Hematopoietic multipotent progenitor cell treated with erythropoietin and hydrocortisone succinate and interleukin-3 and kit ligand, for 6 days (in vitro differentiated cells): Measurements from ENCODE around the gene TBX3.
"Not testable (repeated sequence)": the region's sequence is repeated elsewhere in the genome, so short reads cannot be mapped to it uniquely, and the experiment has no call there.

Source experiments
- DNase-seq: peaks from one replicate; pipeline ENCODE4 v3.0.0-alpha.2; 2015

TBX3 gene

DNA sequence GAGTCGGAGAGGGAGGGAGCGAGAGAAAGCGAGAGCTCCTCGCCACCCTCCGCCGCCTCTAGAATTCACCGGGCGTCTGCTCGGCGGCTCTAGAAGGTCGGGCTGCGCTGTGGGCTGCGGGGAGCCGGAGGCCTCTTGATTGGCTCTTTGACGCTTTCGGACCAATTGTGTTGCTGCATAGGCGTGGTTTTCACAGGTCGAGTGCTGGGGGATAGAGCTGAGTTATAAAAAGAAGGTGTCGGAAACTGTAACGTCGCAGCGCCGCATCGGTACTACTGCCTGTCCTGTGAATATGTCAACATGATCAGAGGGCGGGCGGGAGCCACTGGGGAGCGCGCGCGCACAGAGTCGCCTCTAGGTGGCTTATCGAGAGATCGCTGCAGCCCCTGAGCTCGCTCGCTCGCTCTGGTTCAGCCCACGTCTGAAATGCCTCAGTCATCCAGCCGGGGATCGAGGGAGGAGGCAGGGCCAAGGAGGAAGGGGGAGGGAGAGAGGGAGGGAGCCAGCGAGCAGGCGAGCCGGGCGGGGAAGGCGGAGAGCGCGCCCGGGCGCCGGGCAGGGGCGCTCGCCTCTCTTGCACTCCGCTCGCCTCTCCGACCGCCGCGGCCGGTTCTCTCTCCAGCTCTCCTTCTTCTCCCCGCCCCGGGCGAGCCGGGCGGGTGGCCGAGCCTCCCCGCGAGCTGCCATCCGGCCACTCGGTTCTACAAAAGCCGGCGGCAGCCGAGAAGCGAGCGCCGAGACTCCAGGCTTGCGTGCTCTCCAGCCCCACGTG is at the start of gene TBX3:
Gene TBX3 (minus strand): TSS at position 78 of the 772 bp plus-strand sequence. CDS start 975 bp downstream, outside the sequence.
- DNase-seq = peak; percentile 74

DNA sequence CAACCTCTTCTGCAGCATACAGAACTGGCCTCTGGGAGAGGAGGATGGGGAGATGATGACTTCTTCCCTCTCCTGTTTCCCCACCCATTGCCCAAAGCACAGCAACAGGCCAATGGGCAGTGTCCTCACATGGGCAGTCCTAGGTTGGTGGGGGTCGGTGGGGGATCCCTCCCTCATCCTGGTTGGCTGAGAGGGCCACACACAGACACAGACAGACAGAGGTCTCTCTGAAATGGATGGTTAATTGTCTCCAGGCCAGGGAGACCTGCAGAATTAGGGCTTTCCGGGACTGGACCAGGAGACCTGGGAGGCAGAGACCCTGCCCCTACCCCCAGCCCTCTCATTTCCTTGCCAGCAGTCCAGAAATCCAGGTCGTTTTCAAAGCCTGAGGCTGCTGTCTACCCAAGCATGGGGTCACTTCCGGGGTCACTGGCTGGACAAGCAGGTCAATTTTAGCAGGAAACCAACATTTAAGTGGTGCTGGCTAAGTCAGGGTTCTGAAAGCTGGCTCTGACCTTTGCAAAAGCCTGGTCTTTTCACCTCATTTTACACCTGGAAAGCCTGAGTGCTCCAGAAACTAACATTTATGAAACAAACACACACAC is 48.6 kb upstream of the TBX3 start:
- no peak for DNase-seq

DNA sequence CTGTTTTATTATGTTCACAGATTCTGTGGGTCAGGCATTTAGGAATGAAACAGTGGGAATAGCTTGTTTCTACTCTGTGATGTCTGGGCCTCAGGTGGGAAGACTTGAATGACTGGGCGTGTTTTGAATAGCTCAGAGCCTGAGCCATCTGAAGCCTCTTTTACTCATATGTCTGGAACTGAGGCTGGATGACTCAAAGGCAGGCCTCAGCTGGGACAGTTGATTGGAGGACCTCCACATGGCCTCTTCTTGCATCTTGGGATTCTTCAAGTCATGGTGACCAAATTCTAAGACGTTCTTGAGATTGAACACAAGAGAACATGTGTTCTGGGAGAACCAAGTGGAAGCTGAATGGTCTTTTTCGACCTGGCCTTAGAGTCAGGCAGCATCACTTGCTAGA is 45.8 kb upstream of the TBX3 start:
- no peak for DNase-seq

DNA sequence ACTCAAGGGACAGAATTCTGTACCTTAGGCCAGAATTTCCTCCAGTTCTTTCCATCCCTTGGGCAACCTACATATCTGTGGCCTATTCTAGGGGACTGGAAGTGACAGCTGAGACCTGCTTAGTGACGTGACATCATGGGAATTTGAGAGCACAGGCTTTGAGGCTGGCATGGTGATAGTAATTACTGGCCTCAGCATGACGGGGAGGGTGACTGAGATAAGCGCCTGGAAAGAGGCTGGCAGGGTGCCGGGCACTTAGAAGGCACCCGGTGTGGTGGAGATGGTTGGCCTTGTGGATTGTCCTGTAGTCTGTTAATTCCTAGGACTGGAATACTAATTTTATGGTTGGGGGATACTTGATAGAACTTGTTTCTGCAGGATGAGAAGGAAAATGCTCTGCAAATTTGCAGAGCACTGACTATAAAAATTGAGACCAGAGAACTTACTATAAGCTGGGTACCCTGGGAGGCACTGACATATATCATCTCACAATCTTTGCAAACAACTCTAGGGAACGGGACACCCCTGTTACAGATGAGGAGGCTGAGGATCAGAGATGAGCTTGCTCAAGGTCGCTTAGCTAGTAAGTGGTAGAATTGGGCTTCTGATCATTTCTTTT is 42.2 kb upstream of the TBX3 start:
- DNase-seq = no peak

DNA sequence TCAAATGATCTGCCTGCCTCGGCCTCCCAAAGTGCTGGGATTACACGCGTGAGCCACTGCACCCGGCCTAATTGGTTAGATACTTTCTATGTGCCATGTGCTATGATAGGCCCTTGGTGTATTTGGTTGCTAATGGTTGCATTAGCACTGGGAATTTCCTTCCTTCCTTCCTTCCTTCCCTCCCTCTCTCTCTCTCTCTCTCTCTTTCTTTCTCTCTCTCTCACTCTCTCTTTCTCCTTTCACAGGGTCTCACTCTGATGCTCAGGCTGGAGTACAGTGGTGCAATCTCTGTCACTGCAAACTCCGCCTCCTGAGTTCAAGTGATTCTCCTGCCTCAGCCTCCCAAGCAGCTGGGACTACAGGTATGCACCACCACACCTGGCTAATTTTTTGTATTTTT is 38.2 kb upstream of the TBX3 start:
- not testable (repeated sequence) for DNase-seq

DNA sequence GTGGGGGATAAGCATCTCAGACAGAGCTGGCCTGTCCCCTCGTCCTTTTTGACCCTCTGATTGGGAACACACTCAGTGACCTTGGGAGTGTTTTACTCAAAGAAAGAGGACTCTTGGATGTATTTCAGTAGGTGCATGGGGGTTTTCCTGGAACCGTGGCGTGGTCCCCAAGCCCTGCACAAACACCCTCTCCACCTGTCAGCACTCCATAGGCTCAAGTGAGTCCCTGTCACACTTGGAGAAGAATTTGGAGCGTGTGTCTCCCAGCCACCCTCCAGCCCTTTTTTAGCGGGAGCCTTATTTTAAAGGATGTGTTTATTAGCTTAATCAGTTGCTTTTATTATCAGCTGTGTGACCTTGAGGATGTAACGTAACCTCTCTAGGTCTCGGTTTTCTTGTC is 37.3 kb upstream of the TBX3 start:
- DNase-seq = no peak

DNA sequence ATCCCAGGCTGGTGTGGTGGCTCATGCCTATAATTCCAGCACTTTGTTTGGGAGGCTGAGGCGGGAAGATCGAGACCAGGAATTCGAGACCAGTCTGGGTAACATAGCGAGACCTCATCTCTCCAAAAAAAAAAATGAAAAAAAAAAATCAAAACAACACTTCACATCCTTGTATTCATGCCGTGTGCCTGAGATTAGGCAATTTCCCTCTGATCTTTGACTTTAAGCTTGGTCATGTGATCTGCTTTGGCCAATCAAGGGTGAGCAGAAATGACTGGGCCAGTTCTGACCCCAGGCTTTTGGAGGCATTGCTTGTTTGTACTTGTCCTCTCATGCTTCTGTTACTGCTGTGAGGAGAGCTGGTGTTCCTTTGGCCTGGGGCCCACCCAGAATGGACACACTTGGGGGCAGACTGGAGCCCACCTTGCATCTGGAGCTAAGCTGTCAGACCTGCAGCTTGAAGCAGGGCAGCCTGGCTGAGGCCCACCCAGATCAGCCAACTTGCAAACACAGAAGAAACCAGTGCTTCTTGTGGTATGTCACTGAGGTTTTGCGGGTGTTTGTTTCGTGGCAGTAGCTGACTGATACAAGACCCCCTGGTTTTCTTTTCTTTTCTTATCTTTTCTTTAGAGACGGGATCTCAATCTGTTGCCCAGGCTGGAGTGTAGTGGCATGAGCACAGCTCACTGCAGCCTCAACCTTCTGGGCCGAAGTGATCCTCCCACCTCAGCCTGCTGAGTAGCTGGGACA is 29.7 kb upstream of the TBX3 start:
- DNase-seq = no peak

DNA sequence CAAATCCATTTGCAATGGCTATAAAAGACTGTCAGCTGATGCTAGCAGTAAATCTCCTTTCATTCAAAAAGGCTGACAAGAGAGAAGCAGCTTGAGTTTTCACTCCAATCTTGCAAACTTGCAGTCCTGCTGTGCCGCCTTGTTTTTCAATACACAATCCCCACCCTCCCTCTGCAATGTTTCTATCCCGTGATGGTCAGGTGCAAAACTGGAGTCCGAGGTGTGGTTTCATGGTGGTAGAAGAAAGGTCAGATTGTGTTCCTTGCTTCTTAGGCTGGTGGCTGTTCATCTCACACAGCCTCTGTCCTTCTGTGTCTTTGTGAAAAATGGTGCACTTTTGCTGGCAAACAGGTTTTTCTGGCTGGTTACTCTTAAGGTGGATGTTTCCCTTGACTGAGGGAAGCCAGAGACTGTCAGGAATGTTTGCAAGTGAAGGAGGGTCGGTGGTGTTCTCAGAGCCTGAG is 27.7 kb upstream of the TBX3 start:
- DNase-seq = no peak

DNA sequence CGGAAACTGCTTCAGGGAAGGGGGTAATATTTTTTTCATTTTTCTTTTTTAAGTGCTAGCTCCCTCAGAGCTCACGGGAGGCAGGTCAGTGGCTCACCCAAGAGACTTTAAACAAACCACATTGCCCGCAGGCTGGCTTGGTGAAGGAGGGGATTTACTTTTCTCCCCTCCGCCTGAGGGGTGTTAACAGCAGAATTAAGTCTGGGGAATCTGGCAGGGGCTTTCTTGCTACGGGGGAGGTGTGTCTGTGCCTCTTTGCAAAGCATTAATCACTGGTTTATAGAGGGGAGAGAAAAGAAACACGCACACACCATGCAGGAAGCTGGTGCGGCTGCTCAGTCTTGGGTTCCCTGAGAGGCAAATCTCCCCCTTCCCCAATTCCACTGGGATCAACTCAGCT is 26.2 kb upstream of the TBX3 start:
- no peak for DNase-seq

DNA sequence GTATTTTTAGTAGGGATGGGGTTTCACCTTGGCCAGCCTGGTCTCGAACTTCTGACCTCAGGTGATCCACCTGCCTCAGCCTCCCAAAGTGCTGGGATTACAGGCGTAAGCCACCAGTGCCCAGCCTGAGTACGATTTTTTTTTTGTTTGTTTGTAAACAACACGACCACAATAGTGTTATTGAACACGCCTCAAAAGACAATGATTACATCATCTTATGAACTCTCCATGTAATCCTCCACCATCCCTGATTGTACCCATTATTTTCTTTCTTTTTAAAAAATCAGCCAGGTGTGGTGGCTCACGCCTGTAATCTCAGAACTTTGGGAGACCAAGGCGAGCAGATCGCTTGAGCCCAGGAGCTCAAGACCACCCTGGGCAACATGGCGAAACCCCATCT is 25.1 kb upstream of the TBX3 start:
- no peak for DNase-seq

DNA sequence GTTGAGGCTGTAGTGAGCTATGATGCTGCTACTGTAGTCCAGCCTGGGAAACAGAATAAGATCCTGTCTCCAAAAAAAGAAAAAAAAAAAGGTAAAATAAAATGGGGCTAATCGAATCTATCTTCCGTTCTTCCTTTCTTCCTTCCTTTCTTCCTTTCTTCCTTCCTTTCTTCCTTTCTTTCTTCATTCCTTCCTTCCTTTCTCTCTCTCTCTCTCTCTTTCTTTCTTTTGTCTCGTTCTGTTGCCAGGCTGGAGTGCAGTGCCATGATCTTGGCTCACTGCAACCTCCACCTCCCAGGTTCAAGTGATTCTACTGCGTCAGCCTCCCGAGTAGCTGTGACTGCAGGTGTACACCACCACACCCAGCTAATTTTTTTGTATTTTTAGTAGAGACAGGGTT is 24.6 kb upstream of the TBX3 start:
- DNase-seq = not testable (repeated sequence)

DNA sequence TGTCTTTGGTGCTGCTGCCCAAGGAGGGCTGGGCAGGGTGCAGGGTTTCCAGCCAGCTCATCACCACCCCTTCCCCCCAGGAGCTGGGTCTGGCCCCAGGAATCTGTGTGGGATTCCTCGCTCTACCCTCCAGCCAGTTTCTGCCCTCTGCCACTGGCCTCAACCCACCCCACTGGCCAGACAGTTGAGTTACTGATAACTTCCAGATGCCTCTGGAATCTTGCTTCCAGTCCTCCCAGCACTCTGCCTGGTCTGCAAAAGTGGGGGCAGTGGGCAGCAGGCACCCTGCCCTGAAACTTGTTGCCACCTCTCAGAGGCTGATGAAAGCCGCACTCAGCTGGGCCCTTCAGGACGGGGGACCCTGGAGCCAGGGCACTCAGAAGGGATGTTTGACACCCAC is 20.1 kb upstream of the TBX3 start:
- DNase-seq = no peak

DNA sequence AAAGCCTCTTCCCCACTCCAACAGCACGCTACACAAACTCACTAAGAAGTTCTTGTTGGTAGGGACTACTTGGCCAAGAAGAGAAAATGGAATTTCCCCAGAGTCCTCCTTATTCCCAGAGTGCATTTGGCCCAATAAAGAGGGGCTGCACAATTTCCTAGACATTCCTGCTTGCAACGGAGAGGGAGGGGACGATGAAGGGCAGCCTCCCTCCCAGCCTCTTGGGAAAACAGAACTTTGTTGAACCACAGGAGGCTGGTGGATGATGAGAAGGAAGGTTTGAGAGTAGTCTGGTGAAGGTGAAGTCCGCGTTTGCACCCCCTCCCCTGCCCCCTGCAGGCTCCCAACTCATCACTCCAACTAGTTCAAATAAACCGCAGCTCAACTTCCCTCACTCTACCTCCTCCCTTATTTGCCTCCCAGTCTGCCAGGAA is 19.1 kb upstream of the TBX3 start:
- no peak for DNase-seq

DNA sequence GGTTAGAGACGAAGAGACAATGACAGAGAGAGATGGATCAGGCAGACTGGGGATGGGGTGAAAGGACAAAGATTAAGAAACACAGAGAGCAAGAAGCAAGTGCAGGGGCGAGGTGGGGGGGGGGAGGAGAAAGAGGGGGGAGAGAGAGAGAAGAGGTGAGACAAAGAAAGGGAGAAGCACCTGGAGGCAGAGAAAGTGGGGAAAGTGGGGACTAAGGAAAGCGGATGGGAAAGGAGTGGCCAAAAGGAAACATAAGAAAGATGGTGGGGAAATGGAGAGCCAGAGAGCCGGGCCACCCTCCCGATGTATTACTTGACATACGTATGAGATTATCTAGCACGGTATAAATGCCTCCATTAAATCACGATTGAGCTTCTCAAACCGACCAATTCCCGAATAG is 18.5 kb upstream of the TBX3 start:
- no peak for DNase-seq

DNA sequence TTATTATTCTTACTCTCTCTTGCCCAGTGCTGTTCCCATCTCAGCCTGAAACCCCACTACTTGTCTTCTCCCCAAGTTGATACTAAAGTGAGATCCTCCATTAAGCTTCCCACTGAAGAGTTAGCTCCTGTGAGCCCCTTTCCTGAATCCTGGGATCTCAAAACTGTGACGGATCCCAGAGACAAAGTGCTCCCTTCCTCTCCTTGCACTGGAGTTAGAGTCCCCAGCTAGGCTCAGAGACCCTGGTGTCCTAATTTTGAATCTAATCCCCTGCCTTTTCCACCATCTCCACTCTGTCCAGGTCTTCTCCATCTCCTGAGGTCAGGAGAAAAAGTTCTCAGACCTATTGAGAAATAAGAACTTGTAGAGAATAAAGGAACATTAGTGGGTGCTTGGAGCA is 17.6 kb upstream of the TBX3 start:
- no peak for DNase-seq

DNA sequence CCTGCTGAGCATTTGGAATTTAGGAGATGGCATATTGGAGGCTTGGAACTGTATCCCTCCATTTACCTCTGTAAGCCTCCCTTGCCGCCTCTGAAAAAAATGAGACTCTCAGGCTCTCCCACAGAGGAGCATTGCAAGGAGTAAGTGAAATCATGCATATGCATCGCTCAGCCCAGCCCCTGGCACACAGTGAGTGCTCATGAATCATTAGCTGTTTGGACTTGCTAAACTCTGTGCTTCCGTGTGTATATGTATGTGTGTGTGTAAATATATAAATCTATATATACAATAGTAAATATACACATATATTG is 17.1 kb upstream of the TBX3 start:
- no peak for DNase-seq

DNA sequence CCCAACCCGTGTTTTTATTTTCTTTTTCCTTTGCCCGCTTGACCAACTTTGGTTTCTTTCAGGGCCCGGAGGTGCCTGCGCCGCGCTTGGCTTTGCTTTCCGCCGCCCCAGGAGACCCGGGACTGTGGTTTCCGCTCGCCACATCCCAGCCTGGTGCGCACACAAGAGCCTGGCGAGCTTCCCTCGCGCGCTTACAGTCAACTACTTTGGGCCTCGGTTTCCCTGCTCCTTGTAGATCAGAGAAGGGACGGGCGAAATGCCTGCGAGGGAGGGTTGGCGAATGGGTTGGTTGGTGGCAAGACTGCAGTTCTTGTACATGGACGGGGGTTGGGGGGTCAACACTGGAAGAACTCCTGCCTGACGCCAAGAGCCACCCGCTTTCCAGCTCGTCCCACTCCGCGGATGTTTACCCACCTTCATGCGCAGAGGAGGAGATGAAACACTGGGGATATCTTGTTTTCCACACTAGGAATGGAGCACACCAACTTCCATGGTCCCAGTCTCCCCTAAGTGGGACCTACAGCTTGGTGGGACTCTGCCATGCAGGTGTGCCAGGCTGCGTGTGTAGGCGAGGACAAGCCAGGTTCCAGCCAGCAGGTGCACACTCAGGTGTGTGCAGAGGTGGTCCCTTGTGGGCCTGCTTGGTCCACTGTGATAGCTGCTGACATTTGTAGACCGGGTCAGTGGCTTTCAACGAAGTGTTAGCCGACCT is 16.6 kb upstream of the TBX3 start:
- DNase-seq = no peak

DNA sequence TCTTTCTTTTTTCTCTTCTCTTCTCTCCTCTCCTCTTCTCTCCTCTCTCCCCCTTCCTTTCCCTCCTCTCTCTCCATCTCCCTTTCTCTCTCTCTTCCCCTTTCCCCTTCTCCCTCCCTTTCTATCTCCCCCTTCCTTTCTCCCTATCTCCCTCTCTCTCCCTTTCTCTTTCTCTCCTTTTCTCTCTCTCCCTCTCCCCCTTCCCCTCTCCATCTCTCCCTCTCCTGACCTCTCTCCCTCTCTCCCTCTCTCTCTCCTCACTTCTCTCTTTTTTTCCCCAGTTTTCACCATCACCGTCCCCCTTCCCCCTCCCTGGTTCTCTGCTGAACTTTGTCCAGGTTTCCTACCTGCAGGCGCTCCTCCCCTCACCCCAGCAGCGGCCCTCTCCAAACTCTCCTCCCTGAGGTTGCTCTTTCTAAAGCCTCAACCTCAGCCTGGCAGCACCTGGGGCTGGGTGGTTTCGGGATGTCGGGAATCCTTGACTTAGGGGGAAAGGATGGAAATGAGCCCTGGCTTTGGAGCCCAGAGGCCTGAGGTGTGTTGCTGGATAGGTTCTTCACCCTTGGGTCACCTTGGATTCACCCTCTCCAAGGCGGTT is 14.7 kb upstream of the TBX3 start:
- DNase-seq = no peak

DNA sequence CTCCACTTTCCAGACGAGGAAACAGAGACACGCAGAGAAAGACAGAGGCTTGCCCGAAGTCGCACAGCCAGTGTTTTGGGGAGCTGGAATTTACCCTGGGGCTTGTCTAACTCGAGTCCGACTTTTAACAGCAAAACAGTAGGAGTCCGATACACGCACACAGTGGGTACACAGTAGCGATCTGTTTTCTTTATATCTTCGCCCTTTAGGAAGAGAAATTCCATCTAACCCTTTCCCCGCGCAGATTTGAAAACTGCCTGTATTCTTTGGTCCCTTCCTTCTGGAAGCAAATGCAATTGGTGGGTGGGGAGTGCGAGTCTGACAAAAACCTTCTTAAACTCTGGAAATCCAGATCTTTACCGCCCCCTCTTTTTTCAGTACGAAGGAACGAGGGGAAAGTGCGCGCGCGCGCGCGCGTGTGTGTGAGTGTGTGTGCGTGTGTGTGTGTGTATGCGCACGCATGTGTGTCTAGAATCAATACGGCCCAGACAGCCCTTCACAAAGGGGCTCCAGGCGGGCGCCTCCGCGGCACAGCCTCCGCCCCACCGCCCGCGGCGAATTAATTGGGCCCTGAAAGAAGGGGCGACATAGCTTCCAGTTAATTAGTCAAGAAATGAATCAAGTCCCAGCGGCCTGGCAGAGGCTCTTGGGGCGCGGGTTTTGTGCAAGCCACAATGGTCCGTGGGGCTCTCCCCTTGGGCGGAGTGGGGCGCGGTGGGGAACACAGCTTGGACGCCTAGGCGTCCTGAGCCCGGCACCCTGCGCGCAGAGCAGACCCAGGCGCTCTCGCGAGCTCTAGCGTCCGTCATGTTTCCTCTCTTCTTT is 14.0 kb upstream of the TBX3 start:
- DNase-seq = no peak

DNA sequence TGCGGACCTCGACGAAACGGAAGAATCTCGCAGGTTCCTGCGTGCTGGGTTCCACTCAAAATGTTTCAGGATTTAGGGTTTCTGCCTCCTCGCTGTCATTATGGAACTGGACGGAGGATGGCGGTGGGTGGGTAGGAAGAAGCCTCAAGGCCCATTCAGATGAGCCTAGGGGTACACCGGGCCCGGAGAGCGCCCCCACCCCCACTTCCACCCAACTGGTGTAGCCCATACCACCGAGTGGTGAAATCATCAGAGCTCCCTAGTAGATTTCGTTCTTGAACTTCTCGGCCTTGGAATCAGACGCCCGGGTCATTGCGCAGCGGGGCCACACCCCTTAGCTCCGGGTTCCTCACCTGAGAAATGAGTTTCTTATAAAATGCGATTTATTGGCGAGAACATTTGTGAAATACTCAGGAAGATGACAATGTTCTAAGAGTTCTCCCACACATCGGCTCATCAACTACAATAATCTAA is 13.3 kb upstream of the TBX3 start:
- no peak for DNase-seq

DNA sequence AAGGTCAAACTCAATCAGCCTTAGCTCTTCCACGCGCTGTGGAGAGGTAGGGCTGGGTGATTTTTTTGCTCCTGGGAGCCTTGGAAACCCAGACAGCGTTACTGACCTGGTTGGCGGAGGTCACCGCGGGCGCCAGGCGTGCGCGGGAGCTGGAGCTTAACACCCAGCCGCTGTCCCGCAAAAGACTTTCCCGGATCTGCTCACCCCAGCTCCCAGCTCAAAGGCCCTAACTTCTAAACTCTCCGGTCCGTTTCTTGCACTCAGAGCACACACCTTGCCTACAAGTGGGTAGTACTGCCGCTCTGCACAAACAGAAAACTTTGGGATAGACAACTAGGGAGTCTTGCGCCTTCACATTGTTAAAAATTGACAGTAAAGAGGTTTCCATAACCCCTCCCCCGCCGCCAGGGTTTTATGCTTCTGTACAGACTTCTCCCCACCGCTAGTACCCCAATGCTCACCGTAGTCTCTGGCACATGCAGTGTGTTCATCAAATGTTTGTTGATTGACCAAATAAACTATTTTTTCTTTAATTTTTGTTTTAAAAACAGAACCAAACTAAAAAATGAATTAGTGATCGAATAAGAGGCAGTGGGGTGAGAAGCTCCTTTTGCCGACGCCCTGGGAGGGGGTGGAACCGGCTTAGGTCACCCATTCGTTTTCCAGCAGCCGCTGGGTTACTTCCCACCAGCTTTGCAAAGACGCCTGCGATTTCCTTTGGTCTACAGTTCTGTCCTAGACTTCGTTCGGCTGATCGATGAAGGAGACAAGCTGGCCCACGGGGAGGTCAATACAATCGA is 12.7 kb upstream of the TBX3 start:
- no peak for DNase-seq
